ENCODE measurements around the gene POMC. TPM values are rescaled to one million over a fixed set of nuclear protein-coding genes. Genes with fewer than 3 reads are reported as not detected.

The POMC gene
- polyA plus RNA-seq, 2 donors, result 0.59 to 2.1 TPM

- Histone ChIP-seq H3K4me3 (ENCODE audit: low read depth in 1 of 2, low read length in 2 of 2) (no peak overlapping the region), H3K36me3 (ENCODE audit: control insufficient read depth in 2 of 2, insufficient read depth in 2 of 2, low read length in 1 of 2) (no peaks in the 10 kb centered on the region), H3K9me3 (ENCODE audit: control insufficient read depth in 2 of 2, insufficient read depth in 1 of 2, low read depth in 1 of 2, low read length in 1 of 2) (no peaks in the 10 kb centered on the region), H3K4me1 (ENCODE audit: control insufficient read depth in 2 of 2, insufficient read depth in 2 of 2, low read length in 1 of 2) (no peaks in the 10 kb centered on the region), H3K27ac (ENCODE audit: low read depth in 2 of 2, low read length in 1 of 2) (no peak overlapping the region), H3K27me3 (ENCODE audit: control insufficient read depth in 1 of 2, insufficient read depth in 2 of 2, low read length in 2 of 2) (no peaks in the 10 kb centered on the region)
- 92 to 93% methylated on average over 7 of the region's 7 CpGs for WGBS, 2 donors
These were observed 33.4 kb upstream of the POMC start for GRCh38 chr2:25201794-25202193.

DNA sequence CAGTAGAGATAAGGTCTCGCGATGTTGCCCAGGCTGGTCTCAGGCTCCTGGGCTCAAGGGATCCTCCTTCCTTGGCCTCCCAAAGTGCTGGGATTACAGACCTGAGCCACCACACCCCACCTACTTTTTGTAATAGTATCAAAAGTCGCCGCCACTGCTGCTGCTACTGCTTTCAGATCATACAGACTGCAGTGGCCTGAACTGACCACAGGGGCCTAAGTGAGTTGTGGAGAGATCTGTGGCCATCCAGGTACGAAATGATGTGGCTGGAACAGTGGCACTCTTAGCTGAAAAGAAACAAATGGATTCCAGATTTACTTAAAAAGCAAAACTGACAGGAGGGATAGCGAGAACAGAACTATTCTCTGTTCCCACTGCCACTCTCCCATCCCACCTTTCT is 32.9 kb upstream of the POMC start:
- no peaks in the 10 kb centered on the region for H3K27me3 ChIP-seq (ENCODE audit: control insufficient read depth in 1 of 2, insufficient read depth in 2 of 2, low read length in 2 of 2)
- no peaks in the 10 kb centered on the region for H3K4me1 ChIP-seq (ENCODE audit: control insufficient read depth in 2 of 2, insufficient read depth in 2 of 2, low read length in 1 of 2)
- H3K27ac ChIP-seq (ENCODE audit: low read depth in 2 of 2, low read length in 1 of 2), result no peak overlapping the region
- WGBS, 2 donors, result 68 to 88% methylated on average over 6 of the region's 6 CpGs
- H3K4me3 ChIP-seq (ENCODE audit: low read depth in 1 of 2, low read length in 2 of 2), result no peak overlapping the region
- no peaks in the 10 kb centered on the region for H3K9me3 ChIP-seq (ENCODE audit: control insufficient read depth in 2 of 2, insufficient read depth in 1 of 2, low read depth in 1 of 2, low read length in 1 of 2)
- H3K36me3 ChIP-seq (ENCODE audit: control insufficient read depth in 2 of 2, insufficient read depth in 2 of 2, low read length in 1 of 2), result no peaks in the 10 kb centered on the region

DNA sequence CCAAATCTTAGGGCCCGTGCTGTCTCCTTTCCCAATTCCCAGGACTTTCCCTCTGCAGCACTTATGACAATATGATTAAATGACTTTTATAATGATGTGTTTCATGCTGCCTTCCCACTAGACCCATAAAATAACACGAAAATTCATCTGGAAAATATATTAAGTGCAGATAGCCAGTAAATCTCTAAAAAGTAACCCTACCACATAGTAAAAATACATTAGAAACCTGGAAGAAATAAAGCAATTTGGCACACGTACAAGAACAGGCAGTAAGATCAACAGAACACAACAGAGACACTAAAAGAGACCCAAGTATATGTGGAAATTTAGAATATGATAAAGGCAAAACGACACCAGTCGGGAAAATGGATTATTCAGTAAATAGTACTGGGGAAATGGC is 30.2 kb upstream of the POMC start:
- Histone ChIP-seq H3K27me3 (ENCODE audit: control insufficient read depth in 1 of 2, insufficient read depth in 2 of 2, low read length in 2 of 2) (no peaks in the 10 kb centered on the region), H3K36me3 (ENCODE audit: control insufficient read depth in 2 of 2, insufficient read depth in 2 of 2, low read length in 1 of 2) (no peaks in the 10 kb centered on the region), H3K4me1 (ENCODE audit: control insufficient read depth in 2 of 2, insufficient read depth in 2 of 2, low read length in 1 of 2) (no peaks in the 10 kb centered on the region), H3K9me3 (ENCODE audit: control insufficient read depth in 2 of 2, insufficient read depth in 1 of 2, low read depth in 1 of 2, low read length in 1 of 2) (no peaks in the 10 kb centered on the region), H3K27ac (ENCODE audit: low read depth in 2 of 2, low read length in 1 of 2) (no peak overlapping the region), H3K4me3 (ENCODE audit: low read depth in 1 of 2, low read length in 2 of 2) (no peak overlapping the region)
- WGBS, 2 donors, result 73 to 83% methylated on average over 5 of the region's 5 CpGs

- no peak overlapping the region for H3K27ac ChIP-seq (ENCODE audit: low read depth in 2 of 2, low read length in 1 of 2)
- no peaks in the 10 kb centered on the region for H3K9me3 ChIP-seq (ENCODE audit: control insufficient read depth in 2 of 2, insufficient read depth in 1 of 2, low read depth in 1 of 2, low read length in 1 of 2)
- no peaks in the 10 kb centered on the region for H3K27me3 ChIP-seq (ENCODE audit: control insufficient read depth in 1 of 2, insufficient read depth in 2 of 2, low read length in 2 of 2)
- 52 to 63% methylated on average over 4 of the region's 4 CpGs for WGBS, 2 donors
- no peak overlapping the region for H3K4me3 ChIP-seq (ENCODE audit: low read depth in 1 of 2, low read length in 2 of 2)
- H3K36me3 ChIP-seq (ENCODE audit: control insufficient read depth in 2 of 2, insufficient read depth in 2 of 2, low read length in 1 of 2), result no peaks in the 10 kb centered on the region
- H3K4me1 ChIP-seq (ENCODE audit: control insufficient read depth in 2 of 2, insufficient read depth in 2 of 2, low read length in 1 of 2), result no peaks in the 10 kb centered on the region
These were observed 29.8 kb upstream of the POMC start for GRCh38 chr2:25198209-25198525.

GRCh38 chr2:25197336-25198208 is 29.2 kb upstream of the POMC start:
- Histone ChIP-seq H3K9me3 (ENCODE audit: control insufficient read depth in 2 of 2, insufficient read depth in 1 of 2, low read depth in 1 of 2, low read length in 1 of 2) (no peaks in the 10 kb centered on the region), H3K27me3 (ENCODE audit: control insufficient read depth in 1 of 2, insufficient read depth in 2 of 2, low read length in 2 of 2) (no peaks in the 10 kb centered on the region), H3K36me3 (ENCODE audit: control insufficient read depth in 2 of 2, insufficient read depth in 2 of 2, low read length in 1 of 2) (no peaks in the 10 kb centered on the region), H3K27ac (ENCODE audit: low read depth in 2 of 2, low read length in 1 of 2) (no peak overlapping the region), H3K4me1 (ENCODE audit: control insufficient read depth in 2 of 2, insufficient read depth in 2 of 2, low read length in 1 of 2) (no peaks in the 10 kb centered on the region), H3K4me3 (ENCODE audit: low read depth in 1 of 2, low read length in 2 of 2) (no peak overlapping the region)
- 54 to 56% methylated on average over 12 of the region's 12 CpGs for WGBS, 2 donors

DNA sequence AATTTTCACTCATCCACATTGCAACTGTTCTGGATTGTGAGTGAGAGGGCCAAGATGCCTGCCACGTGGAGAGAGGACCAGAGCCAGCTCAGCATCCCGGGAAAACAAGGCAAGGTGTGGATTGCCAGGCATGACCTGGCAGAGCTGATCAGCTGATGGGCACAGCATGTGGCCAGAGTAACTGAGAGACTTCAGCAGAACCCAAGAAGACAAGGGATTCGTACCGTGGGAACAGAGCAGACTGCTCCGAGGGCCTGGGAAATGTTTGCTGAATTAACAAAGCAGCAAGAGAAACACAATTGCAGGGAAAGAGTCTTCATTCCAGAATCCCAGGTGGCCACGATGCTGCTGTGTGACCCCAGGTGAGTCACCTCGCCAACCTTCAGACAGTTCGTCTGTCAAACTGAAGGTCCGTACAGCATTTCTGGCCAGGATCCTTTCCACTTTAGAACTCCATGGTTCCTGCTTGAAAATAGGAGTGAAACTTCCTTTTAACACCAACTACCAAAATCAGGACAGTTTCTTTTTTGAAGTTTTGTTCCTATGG is 26.3 kb upstream of the POMC start:
- no peaks in the 10 kb centered on the region for H3K4me1 ChIP-seq (ENCODE audit: control insufficient read depth in 2 of 2, insufficient read depth in 2 of 2, low read length in 1 of 2)
- H3K27me3 ChIP-seq (ENCODE audit: control insufficient read depth in 1 of 2, insufficient read depth in 2 of 2, low read length in 2 of 2), result no peaks in the 10 kb centered on the region
- no peak overlapping the region for H3K27ac ChIP-seq (ENCODE audit: low read depth in 2 of 2, low read length in 1 of 2)
- no peaks in the 10 kb centered on the region for H3K9me3 ChIP-seq (ENCODE audit: control insufficient read depth in 2 of 2, insufficient read depth in 1 of 2, low read depth in 1 of 2, low read length in 1 of 2)
- no peak overlapping the region for H3K4me3 ChIP-seq (ENCODE audit: low read depth in 1 of 2, low read length in 2 of 2)
- H3K36me3 ChIP-seq (ENCODE audit: control insufficient read depth in 2 of 2, insufficient read depth in 2 of 2, low read length in 1 of 2), result no peaks in the 10 kb centered on the region
- WGBS, 2 donors, result 79 to 83% methylated on average over 9 of the region's 9 CpGs

DNA sequence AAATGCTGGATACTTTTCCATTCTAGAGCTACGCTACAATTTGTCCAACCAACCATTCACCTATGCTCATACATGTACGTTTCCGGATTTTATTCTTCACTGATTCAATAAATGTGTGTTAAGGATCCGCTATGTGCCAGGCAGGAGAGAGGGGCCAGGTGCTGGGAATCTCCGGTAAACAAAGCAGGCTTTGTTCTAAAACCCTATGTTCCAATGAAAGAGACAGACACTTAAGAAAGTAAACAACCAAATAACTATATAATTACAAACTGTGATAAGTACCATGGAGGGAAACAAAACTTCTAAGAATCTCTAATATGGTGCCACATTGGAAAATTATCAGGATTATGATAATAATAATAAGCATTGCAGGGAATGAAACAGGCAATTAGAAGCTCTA is 22.2 kb upstream of the POMC start:
- Histone ChIP-seq H3K27ac (ENCODE audit: low read depth in 2 of 2, low read length in 1 of 2) (no peak overlapping the region), H3K4me3 (ENCODE audit: low read depth in 1 of 2, low read length in 2 of 2) (no peak overlapping the region), H3K36me3 (ENCODE audit: control insufficient read depth in 2 of 2, insufficient read depth in 2 of 2, low read length in 1 of 2) (no peaks in the 10 kb centered on the region), H3K27me3 (ENCODE audit: control insufficient read depth in 1 of 2, insufficient read depth in 2 of 2, low read length in 2 of 2) (no peaks in the 10 kb centered on the region), H3K9me3 (ENCODE audit: control insufficient read depth in 2 of 2, insufficient read depth in 1 of 2, low read depth in 1 of 2, low read length in 1 of 2) (no peaks in the 10 kb centered on the region), H3K4me1 (ENCODE audit: control insufficient read depth in 2 of 2, insufficient read depth in 2 of 2, low read length in 1 of 2) (no peaks in the 10 kb centered on the region)
- WGBS, 2 donors, result 86 to 91% methylated on average over 5 of the region's 5 CpGs

- 91 to 93% methylated on average over 4 of the region's 4 CpGs for WGBS, 2 donors
These were observed 20.0 kb upstream of the POMC start for GRCh38 chr2:25188405-25188804.

DNA sequence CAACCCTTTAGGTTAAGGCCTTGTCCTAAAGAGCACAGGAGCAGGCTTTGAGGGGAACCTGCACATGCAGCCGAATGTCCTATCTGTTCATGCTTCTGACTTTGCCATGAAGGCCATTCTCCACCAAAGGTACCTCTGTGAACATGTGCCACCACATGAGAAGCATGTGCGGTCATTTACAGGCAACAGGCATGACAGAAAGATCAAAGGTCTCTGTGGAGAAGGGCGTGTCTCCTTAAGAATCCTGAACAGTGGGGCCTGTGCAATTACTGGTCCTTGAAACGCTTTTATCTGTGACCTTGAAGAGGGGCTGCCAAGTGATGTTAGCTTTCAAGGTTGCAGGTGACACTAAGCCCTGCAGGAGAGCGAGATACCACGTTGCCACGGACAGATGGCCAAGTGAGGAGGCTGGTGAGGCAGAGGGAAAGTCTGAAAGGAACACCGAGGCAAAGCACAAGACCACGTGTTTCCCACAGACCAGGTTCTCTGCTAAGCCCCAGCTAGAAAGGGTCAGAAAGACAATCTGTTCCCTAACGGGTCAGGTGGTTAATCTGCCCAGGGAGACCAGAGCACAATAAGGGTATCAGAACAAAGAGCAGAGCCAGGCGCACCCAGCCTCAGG is 19.5 kb upstream of the POMC start:
- no peak overlapping the region for H3K4me3 ChIP-seq (ENCODE audit: low read depth in 1 of 2, low read length in 2 of 2)
- no peaks in the 10 kb centered on the region for H3K36me3 ChIP-seq (ENCODE audit: control insufficient read depth in 2 of 2, insufficient read depth in 2 of 2, low read length in 1 of 2)
- H3K27ac ChIP-seq (ENCODE audit: low read depth in 2 of 2, low read length in 1 of 2), result no peak overlapping the region
- H3K27me3 ChIP-seq (ENCODE audit: control insufficient read depth in 1 of 2, insufficient read depth in 2 of 2, low read length in 2 of 2), result no peaks in the 10 kb centered on the region
- 65 to 75% methylated on average over 11 of the region's 11 CpGs for WGBS, 2 donors
- H3K4me1 ChIP-seq (ENCODE audit: control insufficient read depth in 2 of 2, insufficient read depth in 2 of 2, low read length in 1 of 2), result peaks cover 0 to 4% of the 10 kb centered on the region in 2 donors
- H3K9me3 ChIP-seq (ENCODE audit: control insufficient read depth in 2 of 2, insufficient read depth in 1 of 2, low read depth in 1 of 2, low read length in 1 of 2), result no peaks in the 10 kb centered on the region

More at GRCh38 chr2:25188405-25188804, 20.0 kb upstream of the POMC start:
- H3K4me3 ChIP-seq (ENCODE audit: low read depth in 1 of 2, low read length in 2 of 2), result no peak overlapping the region
- no peaks in the 10 kb centered on the region for H3K36me3 ChIP-seq (ENCODE audit: control insufficient read depth in 2 of 2, insufficient read depth in 2 of 2, low read length in 1 of 2)
- no peak overlapping the region for H3K27ac ChIP-seq (ENCODE audit: low read depth in 2 of 2, low read length in 1 of 2)
- H3K27me3 ChIP-seq (ENCODE audit: control insufficient read depth in 1 of 2, insufficient read depth in 2 of 2, low read length in 2 of 2), result no peaks in the 10 kb centered on the region
- H3K9me3 ChIP-seq (ENCODE audit: control insufficient read depth in 2 of 2, insufficient read depth in 1 of 2, low read depth in 1 of 2, low read length in 1 of 2), result no peaks in the 10 kb centered on the region
- H3K4me1 ChIP-seq (ENCODE audit: control insufficient read depth in 2 of 2, insufficient read depth in 2 of 2, low read length in 1 of 2), result peaks cover 0 to 4% of the 10 kb centered on the region in 2 donors
